Mammary epithelial cell (primary cell): ENCODE measurements around the gene SRSF5.

Experiments used
- CTCF ChIP-seq, 2 donors: IDR thresholded peaks in 1 of 2; conservative IDR thresholded peaks in 1 of 2; 2 replicates each; pipeline ENCODE4 v1.5.1; 2011 to 2012; ENCODE audit warnings: inconsistent platforms in 2 of 2, low read length in 2 of 2, mild to moderate bottlenecking in 2 of 2, control low read depth in 1 of 2, low read depth in 1 of 2; ENCODE audit not compliant: insufficient read depth in 1 of 2; ENCODE audit errors: extremely low read depth in 1 of 2
- EZH2 ChIP-seq: IDR thresholded peaks from 2 replicates; pipeline ENCODE4 v1.6.1; 2012; ENCODE audit warnings: low read length, inconsistent platforms, borderline replicate concordance

GRCh38 chr14:69741055-69741454 is 25.9 kb upstream of the SRSF5 start:
- TF ChIP-seq CTCF (conservative IDR thresholded peaks at IDR 0.05 in 1 of 2, IDR thresholded peaks at IDR 0.05 in 1 of 2; ENCODE audit: extremely low read depth in 1 of 2, insufficient read depth in 1 of 2, low read depth in 1 of 2, low read length in 2 of 2) (no peak), EZH2 (no peak)
